Stomach (tissue), 4 donors: Measurements from ENCODE around the gene MAOA.

ENCODE experiments used
- CTCF ChIP-seq, 7 experiments: fragments of 450-650 bp in 4 of 7; fragments of 200-600 bp in 3 of 7; sonication (generic) in 3 of 7; IDR thresholded peaks; one replicate each; pipeline ENCODE4 v1.5.1; 2016 to 2019; ENCODE audit warnings: antibody characterized with exemption in 7 of 7, control low read depth in 2 of 7, mild to moderate bottlenecking in 1 of 7
- POLR2A ChIP-seq, 4 donors: fragments of 450-650 bp; IDR thresholded peaks; one replicate each; pipeline ENCODE4 v1.6.1; 2016; ENCODE audit warnings: antibody characterized with exemption in 4 of 4, control low read depth in 2 of 4, mild to moderate bottlenecking in 1 of 4, moderate library complexity in 1 of 4

- TF ChIP-seq CTCF (IDR thresholded peaks at IDR 0.05) (no peak), POLR2A (IDR thresholded peaks at IDR 0.05) (no peak)
Measured at GRCh38 chrX:43758044-43758443, 101.9 kb downstream of the MAOA start.
